ENCODE measurements around the gene EFCAB11. TPM values are rescaled to one million over a fixed set of nuclear protein-coding genes. Genes with fewer than 3 reads are reported as not detected.

Gene EFCAB11, protein sequence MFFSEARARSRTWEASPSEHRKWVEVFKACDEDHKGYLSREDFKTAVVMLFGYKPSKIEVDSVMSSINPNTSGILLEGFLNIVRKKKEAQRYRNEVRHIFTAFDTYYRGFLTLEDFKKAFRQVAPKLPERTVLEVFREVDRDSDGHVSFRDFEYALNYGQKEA
- 10.6 to 19.0 TPM (median 14.0 TPM) in 5 replicates for total RNA-seq (2022; extraction: Qiagen RNA extraction; ENCODE audit: low read depth)

DNA sequence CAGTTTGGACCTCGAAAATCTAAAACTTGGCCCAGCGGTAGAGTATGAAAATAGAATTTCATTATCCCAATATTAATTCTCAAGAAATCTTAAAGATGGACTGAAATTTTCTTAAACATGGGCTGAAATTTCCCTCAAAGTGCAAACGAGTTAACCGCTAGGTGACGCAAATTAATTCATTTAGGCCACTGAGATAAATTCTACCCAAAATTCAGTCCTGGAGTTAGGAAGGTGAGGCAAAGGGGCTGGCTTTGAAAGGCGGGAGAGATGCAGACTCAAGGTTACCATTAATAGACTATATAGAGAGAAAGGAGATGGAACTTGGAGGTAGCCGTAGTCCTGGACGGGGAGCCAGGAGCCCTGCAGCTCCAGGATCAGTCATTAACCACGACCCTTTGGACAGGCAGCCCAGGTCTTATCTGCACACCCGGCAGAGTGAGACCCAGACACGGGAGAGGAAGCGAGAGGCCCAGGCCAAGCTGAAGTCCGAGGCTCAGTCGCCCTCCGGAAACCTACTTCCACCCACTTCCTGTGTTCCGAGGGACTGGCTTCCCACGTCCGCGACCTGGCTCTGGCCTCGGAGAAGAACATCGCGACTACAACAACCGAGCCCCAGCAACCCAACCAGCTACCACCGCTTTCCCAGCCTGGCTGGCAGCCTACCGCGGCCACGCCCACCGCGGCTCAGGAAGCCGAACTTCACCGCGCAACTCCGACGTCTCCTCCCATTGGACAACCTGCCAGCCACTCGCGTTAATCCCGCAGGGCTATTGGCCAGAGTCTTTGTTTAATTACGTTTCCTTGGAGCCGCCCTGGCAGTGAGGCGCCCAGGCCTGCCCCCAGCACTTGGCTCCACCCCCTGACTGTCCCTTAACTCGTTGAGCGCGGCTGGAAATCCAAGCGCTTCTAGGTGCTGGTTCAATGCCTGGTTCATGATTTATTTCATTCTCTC lies at the start of gene EFCAB11:
Gene EFCAB11, minus strand, starts transcription at position 661 of the 952 bp plus-strand sequence. Its CDS starts 70 bp downstream, at position 591.

DNA sequence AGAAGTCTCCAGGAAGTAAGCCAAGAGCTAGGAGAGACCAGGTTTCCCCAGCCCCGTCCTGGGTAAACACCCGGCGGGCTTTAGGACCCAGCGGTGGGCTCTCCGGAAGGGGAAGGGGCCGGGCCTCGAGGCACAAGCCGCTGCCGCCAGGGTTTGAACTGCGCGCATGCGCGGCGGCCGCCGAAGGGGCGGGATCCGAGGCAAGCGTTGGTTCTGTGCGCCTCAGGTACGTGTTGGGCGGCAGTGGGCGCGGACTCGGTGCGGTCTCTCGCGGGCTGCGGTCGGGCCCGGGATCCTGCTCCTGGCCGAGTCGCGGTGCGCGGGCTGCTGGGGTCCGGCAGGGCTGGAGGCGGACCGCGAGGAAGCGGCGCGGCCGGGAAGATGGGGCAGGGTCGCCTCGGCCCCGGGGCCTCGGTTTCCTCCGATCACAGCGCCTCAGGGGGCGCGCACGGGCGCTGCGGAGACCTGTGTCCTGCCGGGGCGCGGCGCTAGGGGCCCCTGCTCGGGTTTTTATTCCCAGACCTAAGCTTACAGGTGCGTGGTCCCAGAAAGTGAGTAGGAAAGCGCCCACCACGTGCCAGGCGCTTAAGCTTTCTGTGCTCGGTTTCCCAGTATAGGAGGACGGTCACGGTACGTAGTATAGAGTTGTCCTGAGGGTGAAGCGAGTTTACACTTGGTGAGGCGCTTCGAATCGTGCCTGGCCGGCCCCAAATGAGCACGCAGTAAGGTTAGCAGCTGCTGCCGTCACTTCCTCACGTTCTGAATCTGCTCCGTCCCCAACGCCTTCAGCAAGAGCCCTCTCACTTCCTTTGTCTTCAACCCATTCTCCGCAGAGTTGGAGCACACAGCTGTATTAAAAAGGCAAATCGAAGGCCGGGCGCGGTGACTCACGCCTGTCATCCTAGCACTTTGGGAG lies 1.5 kb upstream of the EFCAB11 start, which contains the start of gene TDP1:
Gene TDP1, plus strand, starts transcription at position 183 of the 916 bp plus-strand sequence. CDS start 7,188 bp downstream, outside the sequence.

Other genes starting within 250 kb of the EFCAB11 start
- 12.2 to 22.6 TPM (median 14.9 TPM) in 5 replicates for gene TDP1, start 1.2 kb upstream of the EFCAB11 start, total RNA-seq (2022; extraction: Qiagen RNA extraction; ENCODE audit: low read depth)
- 0.09 to 0.26 TPM (median 0.18 TPM) in 4 of 5 replicates, not detected in the other for gene KCNK13, start 107.3 kb upstream of the EFCAB11 start, total RNA-seq (2022; extraction: Qiagen RNA extraction; ENCODE audit: low read depth)

Data from A549 treated with ZK216348 at 1 μM for 4 hours (cell line).